Daoy (cell line): ENCODE results near the gene RASSF10. TPM values are rescaled to one million over a fixed set of nuclear protein-coding genes. Genes with fewer than 3 reads are reported as not detected.

Experiments
- DNase-seq: peaks from one replicate; pipeline ENCODE4 v3.0.0-alpha.2; 2015; ENCODE audit warnings: low read depth
- total RNA-seq: library from RNA; depleted of rRNA; stranded (reverse); fragments of >200 nt; shearing (Covaris generic); gene quantifications from 2 replicates; pipeline ENCODE4 v1.2.3, GENCODE V29; 2014

Gene RASSF10
- total RNA-seq, 1 experiment from 2014 or later: 3.4 TPM

- DNase-seq: no peak
Measured at GRCh38 chr11:12994476-12994875, 14.6 kb upstream of the RASSF10 start.

GRCh38 chr11:12995188-12995587 lies 13.9 kb upstream of the RASSF10 start:
- no peak for DNase-seq

- no peak for DNase-seq
Measured at GRCh38 chr11:12995823-12996222, 13.3 kb upstream of the RASSF10 start.

- DNase-seq: no peak
Measured at GRCh38 chr11:12997168-12997567, 11.9 kb upstream of the RASSF10 start.

GRCh38 chr11:12998336-12998735 lies 10.8 kb upstream of the RASSF10 start:
- DNase-seq: no peak

- DNase-seq: no peak
Measured at GRCh38 chr11:12999597-12999996, 9.5 kb upstream of the RASSF10 start.

- no peak for DNase-seq
Measured at GRCh38 chr11:13000116-13000515, 9.0 kb upstream of the RASSF10 start.

GRCh38 chr11:13000721-13001120 lies 8.4 kb upstream of the RASSF10 start:
- peak; percentile 23 for DNase-seq

GRCh38 chr11:13003736-13004493 lies 5.2 kb upstream of the RASSF10 start:
- DNase-seq: peak; percentile 43

- DNase-seq: no peak
Measured at GRCh38 chr11:13007182-13008060, 1.7 kb upstream of the RASSF10 start.

GRCh38 chr11:13008061-13008435 lies 1.1 kb upstream of the RASSF10 start:
- no peak for DNase-seq

- DNase-seq: no peak
Measured at GRCh38 chr11:13009476-13009920, 382 bp downstream of the RASSF10 start.

- DNase-seq: peak; percentile 61
Measured at GRCh38 chr11:13009921-13010748, 1.0 kb downstream of the RASSF10 start.

- no peak for DNase-seq
Measured at GRCh38 chr11:13010749-13011465, 1.8 kb downstream of the RASSF10 start.

GRCh38 chr11:13011466-13012055 lies 2.4 kb downstream of the RASSF10 start:
- DNase-seq: no peak

- peak; percentile 29 for DNase-seq
Measured at GRCh38 chr11:13012056-13012661, 3.0 kb downstream of the RASSF10 start.

GRCh38 chr11:13013054-13013488 lies 4.0 kb downstream of the RASSF10 start:
- no peak for DNase-seq

GRCh38 chr11:13015753-13016152 lies 6.6 kb downstream of the RASSF10 start:
- DNase-seq: no peak

GRCh38 chr11:13016415-13016814 lies 7.3 kb downstream of the RASSF10 start:
- peak; percentile 51 for DNase-seq

GRCh38 chr11:13019313-13019712 lies 10.2 kb downstream of the RASSF10 start:
- no peak for DNase-seq
